Measurements from ENCODE around the gene RACGAP1.

DNA sequence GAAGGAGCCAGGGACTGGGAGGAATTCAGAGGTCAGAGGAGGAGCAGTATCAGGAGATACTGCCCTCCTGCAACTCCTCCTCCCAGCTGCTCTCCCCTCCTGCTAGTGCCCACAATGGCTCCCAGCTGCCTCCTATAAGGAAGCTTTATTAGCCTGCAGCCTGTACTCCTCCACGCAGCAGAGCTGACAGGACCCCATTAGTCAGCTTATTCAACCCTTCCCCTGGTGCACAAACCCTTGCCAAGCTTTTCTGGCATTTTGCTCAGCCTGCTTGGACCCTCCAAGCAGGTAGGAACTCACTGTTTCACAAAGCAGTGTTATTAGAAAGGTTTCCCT lies 81.7 kb downstream of the RACGAP1 start:
- TF ChIP-seq GATA2 (IDR thresholded peaks at IDR 0.05; ENCODE audit: low read depth, low read length) (no peak), GATA3 (IDR thresholded peaks at IDR 0.05; ENCODE audit: low read depth, low read length) (no peak)

All from SH-SY5Y (cell line).